ACHN (cell line): ENCODE data around the gene TSPAN17.

Experiments used
- DNase-seq: peaks from one replicate; pipeline ENCODE4 v3.0.0-alpha.2; 2015
- in situ Hi-C: cut with HindIII; loops from 2 replicates; pipeline ENCODE4 v1.10.0; 2017; ENCODE audit warnings: low sequenced_read_pairs, low pct_ligation_motif_present, low pct_unique_long_range_greater_than_20kb

TSPAN17 gene

DNA sequence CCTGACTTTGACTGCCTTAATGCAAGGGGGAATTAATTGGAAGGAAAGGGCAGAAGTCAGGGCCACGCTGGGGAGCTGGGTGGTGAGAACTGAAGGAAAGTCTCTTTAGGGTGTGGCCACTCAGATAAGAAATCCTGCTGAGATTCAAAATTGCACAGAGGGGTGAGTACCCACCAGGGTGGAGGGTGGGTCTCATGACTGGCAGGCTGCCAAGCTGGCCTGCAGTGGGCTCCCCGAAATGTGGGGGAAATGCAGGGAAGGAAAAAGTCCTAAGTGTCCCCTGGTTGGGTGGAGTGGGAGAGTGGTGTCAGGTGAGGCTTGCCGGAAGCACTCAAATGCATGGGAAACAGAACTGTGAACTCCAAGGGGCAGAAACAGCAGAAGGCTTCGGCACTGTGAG is 24.1 kb downstream of the TSPAN17 start:
- in situ Hi-C loops, result no loop called here

DNA sequence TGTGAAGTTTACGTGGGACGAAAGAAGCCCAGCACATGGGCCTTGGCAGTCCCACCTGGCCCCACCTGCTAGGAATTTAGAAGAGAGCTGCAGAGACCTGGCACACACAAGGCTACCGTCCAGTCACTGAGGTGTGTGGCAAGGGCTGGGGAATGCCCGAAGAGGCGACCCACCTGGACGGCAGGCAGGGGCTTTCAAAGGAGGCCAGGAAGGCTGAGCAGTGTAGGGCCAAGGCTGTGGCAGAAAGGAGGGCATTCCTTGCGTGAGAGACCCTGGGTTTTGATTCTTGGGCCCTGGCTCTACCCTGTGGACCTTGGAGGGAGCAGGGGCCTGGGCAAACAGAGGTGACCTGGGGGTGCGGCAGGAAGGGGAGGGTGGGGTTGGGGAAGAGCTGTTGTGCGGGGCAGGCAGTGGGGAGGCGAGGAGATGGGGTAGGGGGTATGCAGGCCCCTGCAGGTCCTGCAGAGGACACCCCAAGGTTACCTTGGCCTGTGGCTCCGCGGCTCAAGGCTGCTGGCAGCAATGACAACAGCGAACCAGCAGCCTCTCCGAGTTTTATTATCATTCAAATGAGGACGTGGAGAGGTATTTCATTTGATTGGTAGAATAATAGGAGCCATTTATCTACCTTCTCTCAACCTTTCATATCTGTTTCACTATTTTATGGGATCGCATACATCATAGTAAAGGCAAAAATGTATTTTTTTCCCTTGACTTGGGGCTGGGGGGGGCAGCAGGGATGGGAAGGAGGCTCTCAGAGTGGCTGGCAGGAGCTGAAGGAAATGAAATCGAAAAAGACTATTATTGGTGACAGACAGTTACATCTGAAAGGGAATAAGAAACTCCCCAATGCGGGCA is 24.8 kb downstream of the TSPAN17 start:
- DNase-seq, result no peak
- in situ Hi-C loops, result no loop called here

More for the DNA sequence above, 24.1 kb downstream of the TSPAN17 start:
- DNase-seq, result no peak

DNA sequence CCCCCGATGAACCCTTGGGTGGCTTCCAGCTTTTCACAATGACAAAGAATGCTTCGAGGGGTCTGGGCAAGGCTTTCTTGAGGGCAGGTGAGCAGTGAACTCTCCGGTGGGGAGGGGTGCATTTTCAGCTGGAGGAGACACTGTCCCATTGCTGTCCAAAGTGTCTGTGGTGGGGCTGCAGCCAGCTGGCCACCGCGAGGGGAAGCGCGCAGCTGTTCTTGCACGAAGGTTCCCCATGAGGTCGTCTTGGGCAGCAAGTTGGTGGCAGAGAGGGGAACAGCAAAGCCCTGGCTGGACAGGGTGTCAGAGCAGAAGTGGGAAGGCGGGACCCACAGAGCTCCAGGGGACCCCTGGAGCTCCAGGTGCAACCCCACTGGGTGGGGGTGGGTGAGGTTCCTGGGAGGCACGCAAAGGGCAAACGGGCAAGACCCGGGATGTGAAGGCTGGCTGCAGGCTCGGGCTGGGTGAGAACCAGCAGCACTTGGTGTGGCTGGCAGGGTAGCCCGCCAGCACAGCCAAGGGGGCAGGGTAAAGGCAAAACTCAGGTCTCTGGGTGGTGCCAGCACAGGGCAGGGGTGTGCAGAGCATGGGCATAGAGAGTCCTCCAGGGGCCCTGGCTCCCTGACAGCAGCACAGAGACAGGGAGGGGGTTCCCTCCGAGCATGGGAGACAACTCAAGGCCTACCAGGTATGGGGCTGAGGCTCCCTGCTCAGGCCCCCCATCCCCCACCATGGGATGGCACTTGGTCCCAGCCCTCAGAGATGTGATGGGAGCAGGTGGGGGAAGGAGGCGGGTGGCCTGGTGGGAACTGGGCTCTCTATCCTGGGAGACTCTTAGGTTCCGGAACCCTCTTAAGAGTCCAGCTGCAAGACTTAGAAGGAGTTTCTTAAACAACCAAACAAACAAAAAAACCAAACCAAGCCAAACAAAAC is 26.6 kb downstream of the TSPAN17 start:
- DNase-seq, result no peak
- in situ Hi-C loops, result no loop called here

DNA sequence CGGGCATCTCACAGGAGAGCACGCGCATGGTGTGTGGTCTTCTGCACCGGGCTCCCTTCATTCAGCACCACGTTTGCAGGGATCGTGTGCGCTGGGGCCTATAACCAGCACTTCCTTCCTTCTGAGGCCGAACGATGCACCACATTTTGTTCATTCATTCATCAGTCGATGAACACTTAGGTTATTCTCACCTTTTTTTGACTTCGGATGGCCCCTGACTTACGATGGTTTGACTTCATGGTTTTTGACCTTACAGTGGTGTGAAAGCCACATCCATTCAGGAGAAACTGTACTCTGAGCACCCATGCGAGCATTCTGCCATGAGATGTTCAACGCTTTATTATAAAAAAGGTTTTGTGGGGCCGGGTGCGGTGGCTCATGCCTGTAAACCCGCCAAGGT is 27.5 kb downstream of the TSPAN17 start:
- in situ Hi-C loops, result no loop called here
- no peak for DNase-seq

DNA sequence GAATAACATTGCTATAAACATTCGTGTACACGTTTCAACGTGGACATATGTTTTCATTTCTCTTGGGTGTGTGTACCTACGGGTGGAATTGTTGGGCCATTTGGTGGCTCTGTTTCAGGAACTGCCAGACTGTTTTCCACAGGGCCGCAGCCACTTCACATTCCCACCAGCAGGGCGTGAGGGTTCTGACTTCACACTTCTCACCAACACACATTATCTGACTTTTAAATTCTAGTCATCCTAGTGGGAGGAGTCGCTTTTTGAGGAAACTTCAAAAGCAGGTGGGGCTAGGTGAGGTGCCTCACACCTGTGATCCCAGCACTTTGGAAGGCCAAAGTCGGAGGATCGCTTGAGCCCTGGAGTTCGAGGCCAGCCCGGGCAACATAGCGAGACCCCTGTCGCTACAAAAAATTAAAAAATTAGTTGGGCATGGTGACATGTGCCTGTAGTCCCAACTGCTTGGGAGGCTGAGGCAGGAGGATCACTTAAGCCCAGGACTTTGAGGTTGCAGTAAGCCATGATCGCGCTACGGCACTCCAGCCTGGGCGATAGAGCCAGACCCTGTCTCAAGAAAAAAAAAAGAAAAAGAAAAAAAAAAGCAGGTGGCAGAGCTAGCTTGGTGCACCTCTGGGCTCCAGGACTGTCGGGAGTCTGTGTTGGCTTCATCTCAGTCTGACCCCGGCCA is 28.5 kb downstream of the TSPAN17 start:
- in situ Hi-C loops, result no loop called here
- DNase-seq, result peak; percentile 31

DNA sequence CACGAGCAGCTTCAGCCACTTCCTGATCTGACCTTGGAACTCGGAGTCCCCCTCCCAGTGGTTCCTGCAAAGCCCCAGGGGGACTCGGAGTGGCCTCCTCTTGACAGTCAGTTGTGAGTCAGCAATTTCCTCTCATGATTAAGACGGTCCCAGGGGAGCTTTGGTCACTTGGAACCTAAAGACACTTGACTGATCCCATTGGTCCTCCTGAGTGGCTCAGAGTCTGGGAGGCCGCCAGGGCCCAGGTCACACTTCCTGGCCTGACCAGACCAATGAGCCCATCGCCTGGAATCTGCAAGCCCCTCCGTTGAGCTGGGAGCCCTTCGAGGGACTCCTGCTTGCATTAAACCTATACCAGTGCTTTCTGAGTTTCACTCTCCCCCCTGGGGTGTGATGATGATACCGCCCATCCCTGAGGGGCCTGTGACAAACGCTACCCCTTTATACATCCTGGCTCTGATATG is 29.1 kb downstream of the TSPAN17 start:
- no peak for DNase-seq
- in situ Hi-C loops, result no loop called here

DNA sequence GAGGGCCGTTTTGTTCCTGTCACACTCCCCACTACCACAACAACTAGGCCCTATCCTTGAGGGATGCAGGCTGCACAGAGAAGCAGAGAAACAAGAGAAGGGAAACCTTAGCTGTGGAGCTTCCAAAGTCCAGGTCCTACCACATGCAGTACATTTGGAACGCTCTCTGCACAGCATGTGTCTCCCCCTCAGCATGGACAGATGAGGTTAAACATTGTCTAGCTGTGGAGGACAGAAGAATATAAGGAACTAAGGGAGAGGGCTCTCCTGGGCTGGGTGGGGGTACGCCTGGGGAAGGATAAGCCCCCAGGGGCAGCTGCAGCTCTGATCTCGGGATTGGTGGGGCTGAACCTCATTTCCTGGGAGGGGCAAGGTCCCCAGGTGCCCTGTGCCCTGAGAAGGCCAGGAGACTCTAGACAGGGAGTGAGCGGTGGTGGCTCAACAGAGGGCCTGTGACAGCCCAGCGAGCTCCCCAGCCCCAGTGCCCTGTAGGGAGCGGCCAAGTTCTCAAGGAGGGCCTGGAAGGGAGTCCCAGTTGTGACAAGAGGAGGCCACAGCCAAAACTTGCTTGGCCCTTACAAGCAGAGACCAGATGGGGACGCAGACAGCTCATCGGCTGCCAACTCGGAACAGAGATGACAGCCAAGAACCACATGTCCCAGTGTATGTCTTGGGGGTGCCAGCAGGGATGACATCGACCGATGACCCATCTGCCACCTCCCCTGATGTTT is 30.1 kb downstream of the TSPAN17 start:
- in situ Hi-C loops, result no loop called here
- no peak for DNase-seq

DNA sequence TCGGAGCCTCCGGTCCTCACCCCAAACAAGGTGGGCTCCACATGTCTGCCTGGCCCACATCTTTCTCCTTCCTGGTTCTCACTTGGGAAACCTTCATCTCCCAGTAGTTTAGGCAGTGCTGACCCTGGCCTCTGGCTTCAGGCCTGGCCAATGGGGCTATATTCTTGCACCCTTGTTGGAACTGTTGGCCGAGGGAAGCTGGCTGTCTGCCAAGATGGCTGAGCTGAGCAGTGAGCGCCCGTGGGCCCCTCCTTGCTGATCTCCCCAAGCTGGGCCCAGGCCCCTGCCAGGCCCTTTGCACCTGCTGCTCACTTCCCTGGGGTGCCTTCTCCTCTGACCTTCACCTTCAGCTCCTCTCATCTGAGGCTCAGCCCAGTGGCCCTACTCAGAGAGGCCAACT is 31.3 kb downstream of the TSPAN17 start:
- in situ Hi-C loops, result no loop called here
- DNase-seq, result no peak

DNA sequence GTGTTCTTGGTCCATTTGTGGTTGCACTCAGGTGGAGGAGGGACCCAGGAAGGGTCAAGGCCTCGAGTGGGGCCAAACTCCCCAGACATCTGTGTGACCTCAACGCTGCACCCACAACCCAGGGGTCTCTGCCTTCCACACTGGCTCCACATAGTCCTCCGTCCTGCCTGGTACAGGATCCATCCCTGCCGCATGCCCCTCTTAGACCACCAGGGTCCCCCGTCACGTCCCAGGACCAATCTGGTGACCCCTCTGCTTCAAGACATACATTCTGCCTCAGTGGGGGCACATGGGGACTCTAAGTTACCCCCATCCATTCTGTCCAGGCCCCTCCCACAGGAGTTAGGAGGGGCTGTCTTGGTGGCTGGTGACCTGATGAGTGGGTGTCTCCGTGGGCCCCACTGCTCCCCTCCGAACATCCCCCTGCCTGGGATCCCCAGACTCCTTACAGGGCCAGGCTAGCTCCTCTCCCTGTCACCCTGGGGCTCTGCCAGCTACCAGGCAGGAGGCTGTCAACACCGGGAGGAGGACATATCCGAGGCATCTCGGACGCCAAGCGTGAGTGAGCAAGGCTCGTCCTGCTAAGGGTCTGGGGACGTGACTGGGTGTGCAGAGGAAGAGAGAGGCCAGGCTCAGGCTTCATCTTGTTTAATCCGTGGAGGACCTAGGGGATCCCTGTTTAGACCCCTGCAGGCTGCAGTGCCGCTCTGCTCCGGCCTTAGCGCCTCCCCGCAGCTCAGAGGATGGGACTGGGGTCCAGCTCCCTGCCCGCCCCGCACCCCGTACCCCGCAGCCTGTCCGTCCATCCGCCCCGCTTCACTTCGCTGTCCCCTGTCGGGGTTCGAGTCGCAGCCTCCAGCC is 32.3 kb downstream of the TSPAN17 start:
- in situ Hi-C loops, result no loop called here
- DNase-seq, result no peak

DNA sequence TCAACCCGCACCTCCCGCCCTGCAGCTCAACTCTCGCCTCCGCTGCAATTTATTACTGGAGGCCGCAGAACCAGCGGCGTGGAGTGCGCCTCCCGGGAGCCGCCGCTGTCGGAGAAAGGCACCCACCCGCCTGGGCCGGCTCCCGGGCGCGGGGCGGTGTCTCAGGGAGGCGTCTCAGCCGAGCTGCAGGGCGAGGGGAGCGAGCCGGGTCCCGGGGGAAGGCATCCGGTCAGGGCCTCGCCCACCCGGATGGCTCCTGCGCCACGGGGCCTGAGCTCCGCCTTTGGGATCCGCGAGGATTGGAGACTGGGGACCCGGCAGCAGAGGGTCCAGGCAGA is 32.9 kb downstream of the TSPAN17 start:
- in situ Hi-C loops, result no loop called here
- no peak for DNase-seq

DNA sequence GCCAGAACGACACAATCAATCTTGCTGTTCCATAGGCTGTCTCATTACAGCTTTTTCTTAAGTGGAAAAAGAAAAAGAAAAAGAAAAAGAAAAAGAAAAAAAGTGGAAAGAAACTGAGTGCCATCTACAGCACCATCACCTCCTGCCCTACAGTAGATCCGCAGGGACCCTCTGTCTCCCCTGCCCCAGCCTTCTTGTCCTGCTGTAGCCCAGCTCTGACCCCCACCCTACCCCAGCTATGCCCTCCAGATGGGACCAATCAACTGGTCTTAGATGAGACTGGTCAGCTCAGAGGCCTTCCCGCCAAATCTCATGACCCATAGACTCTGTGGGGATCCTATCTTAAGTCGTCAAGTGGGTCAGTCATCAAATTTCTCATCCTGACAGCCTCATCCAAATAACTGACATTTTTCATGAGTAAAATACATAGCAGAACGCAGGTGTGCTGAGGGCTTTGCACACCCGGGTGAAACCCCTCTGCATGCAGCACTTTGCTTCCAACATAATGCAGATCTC is 34.8 kb downstream of the TSPAN17 start:
- no peak for DNase-seq
- in situ Hi-C loops, result no loop called here

DNA sequence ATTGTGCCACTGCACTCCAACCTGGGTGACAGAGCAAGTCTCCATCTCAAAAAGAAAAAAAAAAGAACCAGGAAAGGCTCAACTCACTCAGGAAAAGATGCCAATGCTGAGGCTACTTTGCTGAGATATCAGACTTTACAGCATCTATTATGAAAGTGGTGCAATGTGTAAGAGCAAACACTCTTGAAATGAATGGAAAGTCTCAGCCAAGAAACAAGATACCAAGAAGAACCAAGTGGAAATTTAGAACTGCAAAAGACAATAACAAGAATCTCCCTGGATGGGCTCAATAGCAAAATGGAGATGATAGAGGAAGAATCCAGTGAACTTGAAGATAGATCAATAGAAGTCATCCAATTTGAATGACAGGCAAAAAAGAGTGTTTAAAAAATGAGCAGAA is 37.7 kb downstream of the TSPAN17 start:
- in situ Hi-C loops, result no loop called here
- DNase-seq, result no peak

DNA sequence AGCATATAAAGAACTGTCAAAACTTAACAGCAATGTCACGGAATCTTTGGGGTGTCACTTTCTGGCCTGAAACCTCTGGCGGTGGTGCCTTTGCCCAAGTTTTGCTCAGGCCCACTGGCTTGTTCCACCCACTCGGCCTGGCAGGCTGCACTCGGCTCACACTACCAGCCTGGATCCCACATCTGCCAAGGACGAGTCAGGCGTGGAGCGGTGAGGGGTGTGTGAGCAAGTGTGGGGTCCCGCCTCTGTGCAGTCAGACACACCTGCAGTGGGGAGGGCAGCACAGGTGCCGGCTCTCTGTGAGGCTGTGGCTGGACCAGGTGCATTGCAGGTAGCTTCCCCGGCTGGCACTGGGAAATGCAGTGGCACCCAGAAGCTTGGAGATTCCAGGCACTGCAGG is 40.0 kb downstream of the TSPAN17 start:
- DNase-seq, result no peak
- in situ Hi-C loops, result no loop called here

DNA sequence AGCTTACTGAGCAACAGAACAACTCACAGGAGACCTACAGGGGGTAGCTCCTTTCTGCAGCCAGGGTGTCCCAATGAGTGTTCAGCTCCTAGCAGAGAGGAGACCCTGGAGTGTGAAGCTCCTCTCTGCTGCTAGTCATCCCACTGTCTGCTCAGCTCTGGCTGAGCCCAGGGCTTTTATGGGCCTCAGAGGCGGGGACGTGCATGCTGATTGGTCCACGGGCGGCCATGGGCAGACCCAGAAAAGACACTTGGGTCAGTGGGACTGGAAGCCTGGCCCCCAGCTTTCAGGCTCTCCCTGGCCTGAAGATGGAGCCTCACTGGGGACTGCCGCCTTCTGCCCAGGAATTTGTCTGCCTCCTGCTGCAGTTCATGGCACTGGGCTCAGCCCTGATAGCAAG is 40.6 kb downstream of the TSPAN17 start:
- in situ Hi-C loops, result no loop called here
- no peak for DNase-seq

DNA sequence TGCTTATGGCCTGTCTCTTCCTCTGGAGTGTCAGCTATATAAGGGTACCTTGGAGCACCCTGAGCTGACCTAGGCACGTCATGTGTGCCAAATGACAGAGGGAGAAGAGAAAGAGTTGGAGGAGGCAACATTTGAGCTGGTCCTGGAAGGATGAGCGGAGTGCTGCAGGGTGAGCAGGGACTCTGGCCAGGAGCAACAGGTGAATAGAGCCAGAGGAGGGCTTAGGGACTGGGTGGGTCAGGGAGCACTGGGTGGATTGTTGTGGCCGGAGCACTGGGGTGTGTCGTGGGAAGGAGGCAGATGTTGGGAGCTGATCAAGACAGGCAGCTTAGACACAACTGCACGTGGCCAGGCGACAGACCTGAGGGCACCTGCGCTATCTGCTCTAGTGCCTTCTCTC is 43.6 kb downstream of the TSPAN17 start:
- no peak for DNase-seq
- in situ Hi-C loops, result no loop called here

DNA sequence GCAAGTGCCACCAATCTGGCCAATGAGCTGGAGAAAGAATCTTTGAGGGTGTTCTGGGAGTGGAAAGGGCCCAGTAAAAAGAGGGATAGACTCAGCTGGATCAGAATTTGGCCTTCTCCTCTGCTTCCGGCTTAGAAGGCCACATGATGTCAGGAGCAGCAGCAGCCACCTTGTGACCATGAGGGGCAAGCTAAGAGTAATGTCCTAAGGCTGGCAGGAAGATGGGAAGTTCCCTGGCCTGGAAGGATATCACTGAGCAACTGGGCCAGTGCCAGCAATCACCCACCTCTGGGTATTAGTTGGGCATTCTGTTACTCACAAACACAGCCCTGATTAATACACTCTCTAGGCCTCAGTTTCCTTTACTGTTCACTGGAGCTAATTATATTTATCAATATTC is 44.2 kb downstream of the TSPAN17 start:
- DNase-seq, result no peak
- in situ Hi-C loops, result no loop called here

DNA sequence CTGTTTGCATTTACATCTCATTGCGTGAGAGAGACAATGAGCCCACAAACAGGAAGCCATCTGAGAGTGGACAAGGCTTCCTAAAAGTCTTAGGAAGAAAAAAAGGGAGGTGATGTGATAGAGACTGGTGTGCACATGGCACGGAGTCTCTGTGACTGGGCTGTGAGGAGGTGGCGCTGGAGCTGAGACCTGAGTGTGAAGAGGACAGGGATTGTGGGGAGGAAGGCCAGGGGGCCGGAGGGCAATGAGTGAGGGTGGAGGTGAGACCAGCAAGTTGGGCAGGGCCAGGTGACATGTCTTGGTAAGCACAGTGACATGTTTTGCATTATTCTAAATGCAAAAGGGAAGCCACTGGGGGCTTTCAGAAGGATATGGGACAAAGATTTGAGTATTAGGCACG is 45.0 kb downstream of the TSPAN17 start:
- no peak for DNase-seq
- in situ Hi-C loops, result no loop called here
